Kasumi-1 (cell line): ENCODE data around the gene SORCS1.
"Not testable (repeated sequence)": the region's sequence is repeated elsewhere in the genome, so short reads cannot be mapped to it uniquely, and the experiment has no call there.

Experiments
- DNase-seq, 2 experiments: peaks; one replicate each; lab custom pipeline; 2025; lab: John Stamatoyannopoulos, UW

SORCS1 gene

DNA sequence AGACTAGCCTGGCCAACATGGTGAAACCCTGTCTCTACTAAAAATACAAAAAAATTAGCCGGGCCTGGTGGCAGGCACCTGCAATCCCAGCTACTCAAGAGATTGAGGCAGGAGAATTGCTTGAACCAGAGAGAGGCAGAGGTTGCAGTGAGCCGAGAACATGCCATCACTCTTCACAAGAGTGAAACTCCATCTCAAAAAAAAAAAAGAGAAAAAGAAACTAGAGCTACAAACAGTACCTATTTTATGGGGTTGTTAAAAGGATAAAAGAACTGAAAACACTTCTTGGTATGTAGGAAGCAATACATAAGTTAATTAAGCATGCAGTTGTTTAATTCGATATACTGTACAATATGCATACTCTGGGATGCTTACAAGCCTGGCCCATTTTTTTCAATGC, 216.9 kb downstream of the SORCS1 start:
- DNase-seq: no peak

DNA sequence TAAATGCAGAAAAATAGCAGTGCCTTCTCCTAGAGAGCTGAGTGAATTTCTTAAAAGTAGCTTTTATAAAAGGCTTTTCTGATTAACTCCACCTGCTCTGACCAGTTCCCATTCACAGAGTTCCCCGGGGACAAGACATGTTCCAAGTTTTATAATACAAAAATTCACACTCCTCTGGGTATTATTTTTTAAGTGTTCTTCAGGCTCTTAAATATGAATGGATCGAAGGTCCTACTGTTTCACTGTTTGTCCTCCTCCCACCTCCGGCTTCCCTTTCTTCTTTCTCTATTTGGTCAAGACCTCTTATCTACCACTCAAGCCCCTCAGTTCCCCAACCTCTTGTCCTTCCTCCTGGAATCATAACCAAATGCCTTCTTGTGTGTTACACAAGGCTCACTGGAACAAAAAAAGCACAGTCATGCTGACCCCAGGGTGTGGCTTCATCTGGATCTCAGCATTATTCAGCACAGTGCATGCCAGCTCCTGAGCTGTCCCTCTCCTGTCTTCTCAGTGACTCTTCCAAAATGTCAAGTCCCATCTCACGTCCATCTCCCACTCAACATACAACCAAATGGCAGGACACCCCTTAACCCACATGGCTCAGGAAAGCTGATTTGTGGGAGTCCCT, 222.4 kb downstream of the SORCS1 start:
- DNase-seq: no peak

DNA sequence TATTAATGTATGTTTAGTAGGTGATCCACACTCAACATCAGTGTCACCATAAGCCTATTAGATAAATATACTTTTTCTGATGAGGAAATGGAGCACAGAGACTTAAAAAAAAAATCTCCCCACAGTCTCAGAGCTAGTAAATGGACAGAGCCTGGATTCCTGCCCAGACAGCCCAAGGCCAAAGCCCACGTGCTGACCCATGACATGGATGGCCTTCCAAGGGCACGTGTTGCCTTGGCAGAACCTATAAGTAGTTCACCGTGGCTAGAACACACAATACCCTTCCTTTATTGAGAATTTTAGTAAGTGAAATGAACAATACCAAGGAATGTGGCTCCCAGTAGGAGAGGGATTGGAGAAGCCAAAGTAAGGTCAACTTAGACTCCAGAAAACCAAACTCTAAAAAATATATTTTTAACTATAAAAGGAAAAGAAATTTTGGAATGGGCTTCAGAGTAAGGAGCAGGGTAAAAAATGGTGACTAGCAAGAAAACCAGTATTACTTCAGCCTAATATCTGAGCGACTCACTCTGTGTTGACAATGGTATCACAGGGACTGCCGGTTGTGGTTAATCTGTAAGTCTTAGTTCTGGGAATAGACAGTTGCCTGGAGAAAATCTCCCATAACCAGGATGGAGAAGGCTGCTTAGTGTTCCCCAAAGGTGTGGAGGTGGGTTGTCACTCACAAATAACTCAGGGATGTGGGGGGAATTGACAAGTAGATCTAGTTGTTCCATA, 223.0 kb downstream of the SORCS1 start:
- DNase-seq: no peak

DNA sequence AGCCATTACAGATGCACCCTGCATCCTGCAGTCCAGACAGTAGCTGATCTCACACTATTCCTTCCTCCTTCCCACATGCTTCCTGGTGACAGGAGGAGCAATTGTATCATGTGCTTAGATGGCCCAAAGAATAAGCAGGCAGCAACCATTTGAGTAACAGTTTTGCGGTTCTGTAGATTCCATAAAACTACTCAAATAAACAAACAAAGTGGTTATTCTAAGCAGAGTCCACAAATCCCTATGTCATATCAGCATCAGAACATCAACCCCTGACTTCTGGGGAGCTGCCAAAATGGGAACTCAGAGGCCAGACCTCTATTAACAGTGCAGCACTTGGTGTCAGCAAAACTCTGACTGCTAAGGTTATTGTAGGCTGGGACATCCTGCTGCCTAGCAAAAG, 226.0 kb downstream of the SORCS1 start:
- DNase-seq: no peak

DNA sequence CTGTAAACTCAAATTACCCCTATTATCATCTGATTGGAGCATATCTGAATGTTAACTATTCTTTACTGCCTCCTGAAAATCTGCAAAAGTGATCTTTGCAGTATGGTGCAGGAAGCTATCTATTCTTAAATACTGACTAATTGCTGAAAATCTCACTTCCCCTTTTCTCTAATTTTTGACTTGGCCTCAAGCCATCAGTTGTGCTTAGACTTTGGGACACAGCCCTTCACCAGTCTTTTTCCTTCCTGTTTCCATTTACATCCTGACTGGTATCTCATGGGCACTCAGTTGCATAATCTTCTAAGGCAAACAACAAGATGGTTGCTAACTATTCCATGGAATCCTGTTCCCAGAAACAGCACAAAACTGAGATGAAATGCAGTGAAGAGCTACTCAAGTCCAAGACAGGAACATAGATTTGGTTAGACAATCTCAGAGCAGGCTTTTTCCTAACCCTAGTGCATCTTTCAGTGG, 228.5 kb downstream of the SORCS1 start:
- peak; percentile 97 to 98 for DNase-seq

DNA sequence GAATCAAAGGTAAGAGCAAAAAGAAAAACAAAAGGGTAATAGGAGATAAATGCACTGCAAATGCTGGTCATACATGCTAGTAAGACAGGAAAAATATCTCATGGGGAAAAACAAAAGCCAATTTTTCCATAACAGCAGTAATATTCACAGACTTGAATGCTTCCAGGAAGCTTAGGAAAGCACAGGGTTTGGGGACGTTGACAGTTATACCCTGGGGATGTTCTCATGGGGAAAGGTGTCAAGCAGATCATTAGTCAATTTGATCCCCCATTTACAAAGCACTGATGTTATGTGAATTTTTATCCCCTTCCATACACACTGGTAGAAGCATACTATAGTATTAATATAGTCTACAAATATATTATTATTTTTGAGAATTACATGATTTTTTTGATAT, 232.7 kb downstream of the SORCS1 start:
- DNase-seq: no peak

DNA sequence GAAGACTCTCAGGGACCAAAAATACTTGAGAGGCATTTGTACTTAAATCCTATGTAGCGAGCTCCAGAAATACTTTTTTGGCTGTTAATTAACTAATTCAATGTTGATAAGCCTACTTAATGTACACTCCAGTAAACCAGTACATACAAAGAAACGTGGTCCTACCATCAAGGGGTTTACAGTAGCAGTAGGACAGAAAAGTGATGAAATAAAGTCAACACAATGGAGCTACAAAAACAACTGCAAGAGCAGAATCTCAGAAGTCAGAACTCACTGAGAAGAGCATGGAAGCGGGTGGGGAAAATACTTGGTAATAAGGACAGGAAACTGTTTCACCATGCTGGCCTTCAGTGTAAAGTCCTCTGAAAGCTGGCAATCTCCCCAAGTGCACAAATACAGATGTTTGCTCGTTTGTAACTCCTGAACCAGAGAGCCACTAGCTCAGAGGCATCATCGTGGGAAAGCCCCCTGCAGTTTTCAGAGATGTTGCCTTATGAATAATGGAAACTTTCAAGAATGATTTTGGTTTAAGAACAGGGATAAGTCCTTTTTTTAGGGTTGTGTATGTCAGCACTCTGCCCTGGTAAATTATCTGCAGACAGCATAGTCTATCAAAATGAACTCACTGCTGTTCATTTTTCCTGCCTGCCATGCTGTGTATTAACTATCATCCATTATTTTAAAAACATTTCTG, 233.2 kb downstream of the SORCS1 start:
- DNase-seq: peak; percentile 39 to 48

DNA sequence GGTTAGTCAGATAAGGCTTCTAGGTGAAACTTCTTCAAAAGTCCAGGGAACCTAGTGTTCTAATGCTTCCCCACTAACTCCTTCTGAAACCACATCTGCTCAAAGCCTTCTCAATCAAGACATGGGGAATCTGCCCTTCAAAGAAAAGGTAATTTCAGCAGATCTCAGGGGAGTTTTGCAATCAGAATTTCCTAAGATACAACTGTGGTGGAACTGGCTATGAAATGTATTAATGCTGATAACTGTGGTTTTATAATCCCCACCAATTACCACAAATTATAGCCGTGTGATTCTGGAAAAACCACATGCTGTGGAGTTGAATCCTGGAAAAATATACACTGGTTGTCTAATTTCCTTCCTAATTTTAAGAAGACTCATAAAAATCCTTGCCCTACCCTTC, 233.8 kb downstream of the SORCS1 start:
- peak in 1 of 2 experiments; percentile 18 for DNase-seq

DNA sequence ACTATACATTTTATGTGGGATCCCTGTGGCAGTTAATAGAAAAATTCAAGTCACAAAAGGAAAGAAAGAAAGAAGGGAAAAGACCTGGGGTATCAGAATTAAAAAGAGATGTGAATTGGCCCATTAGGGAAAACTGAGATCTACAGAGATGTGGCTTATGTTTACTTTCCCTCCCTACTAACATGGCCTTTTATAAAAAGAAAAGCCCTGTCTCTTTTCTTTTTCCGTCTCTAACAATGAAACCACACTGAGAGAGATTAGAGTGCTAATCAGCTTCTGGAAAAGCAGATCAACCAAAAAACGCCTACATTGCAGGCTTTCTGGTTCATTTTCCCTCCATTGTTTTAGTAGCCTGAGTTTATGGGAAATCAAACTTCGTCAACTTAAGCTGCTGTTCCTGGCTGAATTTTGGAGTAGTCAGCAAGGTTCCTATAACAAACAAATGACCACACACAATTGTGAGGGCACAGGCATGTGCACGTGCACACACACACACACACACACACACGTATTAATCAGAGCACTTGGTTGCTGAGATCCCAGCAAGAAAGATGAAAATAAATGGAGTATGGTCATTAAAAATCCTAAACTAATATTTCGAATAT, 235.1 kb downstream of the SORCS1 start:
- DNase-seq: no peak

DNA sequence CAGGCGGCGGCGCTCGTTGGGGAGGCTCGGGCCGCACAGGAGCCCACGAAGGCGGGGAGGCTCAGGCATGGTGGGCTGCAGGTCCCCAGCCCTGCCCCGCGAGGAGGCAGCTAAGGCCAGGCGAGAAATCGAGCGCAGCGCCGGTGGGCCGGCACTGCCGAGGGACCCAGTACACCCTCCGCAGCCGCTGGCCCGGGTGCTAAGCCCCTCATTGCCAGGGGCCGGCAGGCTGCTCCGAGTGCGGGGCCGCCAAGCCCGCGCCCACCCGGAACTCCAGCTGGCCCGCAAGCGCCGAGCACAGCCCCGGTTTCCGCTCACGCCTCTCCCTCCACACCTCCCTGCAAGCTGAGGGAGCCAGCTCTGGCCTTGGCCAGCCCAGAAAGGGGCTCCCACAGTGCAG, 236.4 kb downstream of the SORCS1 start:
- DNase-seq: not testable (repeated sequence)

DNA sequence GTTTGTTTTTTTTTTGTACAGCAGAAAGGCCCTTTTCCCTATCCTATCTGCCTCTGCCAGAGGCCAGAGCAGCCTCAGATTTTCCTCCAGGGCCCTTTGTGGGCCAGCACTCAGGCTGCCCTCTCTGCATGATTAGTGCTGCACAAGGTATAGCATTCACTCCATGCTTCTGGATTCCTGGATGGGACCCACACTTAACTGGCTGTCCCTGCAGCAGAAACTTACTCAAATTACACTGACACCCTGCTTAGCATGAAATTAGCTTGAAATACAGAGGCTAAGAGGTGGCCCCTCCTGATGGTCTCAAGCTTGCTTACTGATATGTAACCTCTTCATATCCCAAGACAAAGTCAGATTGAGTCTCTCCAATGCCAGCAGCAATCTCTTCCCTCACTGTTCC, 239.3 kb downstream of the SORCS1 start:
- no peak for DNase-seq

DNA sequence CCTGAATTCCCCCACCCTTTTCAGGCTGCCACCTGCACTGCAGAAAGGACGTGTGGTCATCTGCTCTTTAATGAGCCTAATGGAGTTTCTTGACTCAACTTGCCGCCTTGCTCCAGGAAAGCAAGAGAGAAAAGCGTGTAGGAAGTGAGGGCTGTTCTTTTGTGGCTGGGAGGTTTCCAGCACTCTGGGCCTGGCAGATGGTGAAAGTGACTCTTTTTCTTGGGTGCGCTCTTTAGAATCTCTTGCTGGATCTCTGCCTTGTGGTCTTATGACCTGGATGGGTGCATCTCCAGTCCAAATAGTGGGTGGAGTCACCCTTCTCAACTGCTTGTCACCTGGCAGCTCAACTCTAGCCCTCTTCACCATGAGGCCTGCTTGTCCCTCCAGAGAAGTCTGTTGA, 244.0 kb downstream of the SORCS1 start:
- no peak for DNase-seq

DNA sequence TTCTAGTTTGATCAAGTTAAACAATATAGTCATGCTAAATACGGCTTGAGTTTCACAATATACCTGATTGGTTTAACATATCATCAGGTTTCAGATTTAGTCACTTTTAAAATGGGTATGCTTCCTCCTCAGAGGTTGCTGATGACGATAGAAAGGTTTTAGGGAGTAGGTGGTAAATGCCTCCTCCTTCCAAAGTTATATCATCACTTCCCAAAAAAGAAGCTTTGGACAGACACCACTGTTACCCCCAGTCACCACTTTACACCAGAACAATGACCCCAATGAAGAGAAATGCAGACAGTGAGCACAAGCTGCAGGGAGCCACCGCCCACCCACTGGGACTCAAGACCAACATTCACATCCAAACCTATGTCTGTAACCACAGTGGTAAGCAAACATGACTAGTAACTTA, 244.6 kb downstream of the SORCS1 start:
- no peak for DNase-seq

DNA sequence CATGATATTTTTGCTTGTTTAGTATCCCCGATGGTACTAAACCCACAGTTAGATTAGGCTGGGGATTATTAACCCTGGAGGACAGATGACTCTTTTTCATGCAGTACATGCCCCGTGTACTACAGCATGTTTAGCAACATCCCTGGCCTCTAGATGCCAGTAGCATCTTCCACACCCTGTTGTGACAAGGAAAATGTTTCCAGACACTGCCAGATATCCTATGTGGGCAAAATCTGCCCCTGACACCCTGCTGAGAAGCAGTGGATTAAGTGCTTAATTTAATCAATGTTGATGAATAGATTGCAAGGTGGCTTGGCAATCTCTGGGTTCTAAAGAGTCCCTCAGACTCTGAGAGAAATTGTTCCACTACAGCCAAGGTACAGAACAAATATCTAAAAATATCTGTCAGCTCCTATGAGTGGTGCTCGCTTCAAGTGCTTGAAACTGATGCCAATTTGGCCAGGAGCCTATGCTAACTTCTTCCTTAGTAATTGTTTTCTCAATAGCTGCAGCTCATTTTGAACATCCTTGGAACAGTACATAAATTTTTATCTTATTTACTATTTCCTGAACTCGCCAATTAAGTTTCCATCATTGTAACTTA, 247.0 kb downstream of the SORCS1 start:
- DNase-seq: no peak

DNA sequence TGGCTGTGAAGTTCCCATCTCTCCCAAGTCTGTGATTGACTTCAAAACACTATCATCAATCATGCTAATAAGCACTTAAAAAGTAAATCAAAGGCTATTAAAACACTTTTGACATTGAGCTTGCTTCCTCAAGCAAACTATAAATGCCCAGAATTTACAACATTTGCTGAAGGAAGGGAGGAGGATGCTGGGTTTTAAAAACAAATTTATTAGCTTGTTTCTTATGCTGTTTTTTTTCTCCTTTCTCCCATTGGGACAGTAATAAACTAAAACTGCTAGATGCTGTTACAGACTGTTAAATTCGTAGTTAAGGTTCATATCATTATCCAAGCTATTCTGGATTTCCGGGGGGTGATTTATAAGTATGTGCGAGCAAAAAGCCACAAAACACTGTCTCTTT, 250.5 kb downstream of the SORCS1 start:
- DNase-seq: no peak

DNA sequence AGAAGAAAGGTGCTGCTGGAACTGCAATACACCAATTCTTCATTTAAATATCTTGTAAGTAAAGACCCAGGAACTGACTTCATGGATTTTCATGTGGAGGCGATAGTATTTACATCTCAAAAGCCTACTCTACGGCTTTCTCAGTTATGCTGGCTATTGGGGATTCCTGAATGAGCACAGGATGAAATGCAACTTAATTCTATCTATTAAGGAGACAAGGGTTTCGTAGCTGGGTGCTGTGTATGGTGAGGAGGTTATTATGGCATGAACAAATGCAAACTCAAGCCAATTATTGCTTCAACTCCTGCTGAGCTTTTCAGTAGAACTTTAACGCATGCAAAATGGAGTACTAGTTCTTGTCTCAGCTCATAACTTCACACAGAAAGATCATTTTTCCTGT, 251.2 kb downstream of the SORCS1 start:
- no peak for DNase-seq

DNA sequence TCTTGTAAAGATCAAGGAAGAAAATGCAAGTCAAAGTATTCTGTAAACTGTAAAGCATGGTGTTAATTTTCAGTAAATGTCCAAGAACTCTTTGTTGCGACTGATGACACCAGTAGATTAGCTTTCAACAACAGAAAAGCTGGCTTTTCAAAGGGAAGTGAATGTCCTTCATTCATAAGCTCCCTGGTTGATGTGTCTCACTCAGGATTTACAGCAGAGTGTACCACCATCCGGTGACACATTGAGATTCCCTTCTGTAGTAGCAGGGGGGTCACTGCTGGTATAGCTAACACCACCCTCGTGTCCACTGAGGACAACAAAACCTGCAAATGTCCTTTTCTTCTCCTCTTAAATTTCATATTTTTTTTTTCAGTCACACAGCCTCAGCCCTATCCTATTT, 253.4 kb downstream of the SORCS1 start:
- DNase-seq: no peak

DNA sequence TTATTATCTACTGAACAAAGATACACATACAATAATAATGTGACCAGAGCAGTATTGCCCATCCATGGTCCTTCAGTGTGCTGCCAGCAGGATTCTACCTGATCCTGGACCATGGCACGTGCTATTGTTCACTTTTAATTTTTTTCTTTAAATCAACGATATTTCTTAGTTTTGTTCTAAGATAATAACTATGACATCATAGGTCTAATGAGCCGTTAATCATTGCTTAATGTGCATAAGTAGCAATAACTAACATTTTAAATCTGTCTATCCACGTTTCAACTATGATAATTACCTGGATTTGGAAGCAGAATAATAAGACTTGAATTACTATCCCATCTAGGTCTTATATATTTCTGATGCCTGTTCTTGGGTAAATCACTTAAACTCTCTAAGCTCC, 253.8 kb downstream of the SORCS1 start:
- DNase-seq: no peak

DNA sequence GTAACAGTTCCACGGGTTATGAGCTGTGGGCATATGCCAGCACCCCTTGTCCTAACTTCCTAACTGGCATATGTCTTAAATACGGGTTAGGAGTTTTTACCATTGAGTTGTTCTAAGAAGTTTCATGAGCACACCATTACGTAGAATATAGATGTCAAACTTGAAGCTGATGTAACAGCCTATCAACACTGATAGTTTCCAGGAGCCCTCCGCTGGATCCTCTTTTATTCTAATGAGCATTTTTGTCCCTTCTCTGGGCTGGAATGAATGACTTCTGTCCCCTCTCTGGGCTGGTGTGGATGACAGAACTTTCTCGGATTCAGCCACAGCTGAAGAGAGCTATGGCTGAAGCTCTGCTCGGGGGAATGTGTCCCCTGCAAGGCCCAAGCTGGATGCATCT, 256.3 kb downstream of the SORCS1 start:
- DNase-seq: no peak

DNA sequence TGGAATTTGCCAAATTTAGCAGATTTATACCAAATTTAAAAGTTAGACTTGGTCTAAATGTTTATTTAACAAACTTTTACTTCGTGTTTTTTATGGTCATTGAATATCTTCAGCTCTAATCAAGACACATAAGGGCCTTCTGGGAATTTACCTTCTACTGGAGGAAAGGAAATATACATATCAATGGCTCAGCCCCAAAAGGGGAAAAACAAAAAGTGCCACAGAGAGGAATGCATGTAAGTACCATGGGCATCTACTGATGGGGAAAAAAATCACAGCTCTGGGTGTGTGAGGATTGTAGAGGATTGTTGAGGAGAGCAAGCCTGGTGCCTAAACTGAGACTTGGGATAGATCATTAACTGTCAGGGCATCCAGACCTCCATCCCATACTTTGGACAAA, 260.3 kb downstream of the SORCS1 start:
- no peak for DNase-seq

DNA sequence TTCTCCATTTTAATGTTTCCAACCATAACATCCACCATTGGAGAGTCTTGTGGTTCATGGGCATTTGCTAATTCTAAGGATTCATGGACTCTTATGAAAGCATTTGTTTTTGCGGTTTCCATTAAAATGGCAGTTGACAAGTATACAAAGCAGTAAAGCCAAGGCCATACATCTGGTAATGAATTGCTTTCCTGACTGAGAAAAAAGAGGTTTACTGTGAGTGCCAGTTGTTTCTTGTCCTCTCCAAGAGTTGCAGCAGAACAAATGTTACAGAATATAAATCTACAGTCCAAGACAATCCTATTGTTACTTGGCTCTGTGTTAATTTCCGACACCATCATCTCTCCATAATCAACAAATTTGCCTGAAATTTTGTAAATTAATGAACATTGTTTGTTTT, 261.3 kb downstream of the SORCS1 start:
- DNase-seq: no peak

DNA sequence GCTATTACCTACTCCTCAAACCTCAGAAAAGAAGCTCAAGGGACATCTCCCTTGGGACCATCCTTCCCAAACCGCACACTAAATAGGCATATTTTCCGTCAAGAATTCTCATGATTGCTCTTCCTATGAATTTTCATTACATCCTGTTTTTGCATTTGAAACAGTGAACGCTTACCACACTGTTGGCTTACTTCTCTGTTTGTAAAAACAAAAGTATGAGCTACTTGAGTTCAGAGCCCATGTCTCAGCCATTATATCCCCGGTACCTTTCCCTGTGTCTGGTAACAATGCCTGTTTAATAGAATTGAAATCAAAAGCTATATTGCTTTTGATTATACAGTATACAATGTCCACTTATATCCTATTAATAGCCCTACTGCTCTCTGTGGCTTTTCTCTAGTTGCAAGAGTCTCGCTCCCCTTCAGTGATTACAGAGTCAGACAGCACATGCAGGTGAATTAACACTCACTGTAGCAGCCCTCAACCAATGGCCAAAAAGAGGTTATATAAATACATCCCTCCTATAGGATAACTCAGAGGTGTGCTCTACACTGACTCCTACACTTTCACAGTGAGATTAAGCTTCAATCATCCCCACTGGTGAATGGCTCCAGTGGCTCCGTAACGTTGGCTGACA, 264.4 kb downstream of the SORCS1 start:
- DNase-seq: no peak
